Erythroblast (primary cell): ENCODE results near the gene ALDH9A1.

ENCODE experiments used
- GATA1 ChIP-seq: IDR thresholded peaks from 2 replicates; pipeline ENCODE4 v1.6.1; 2011; ENCODE audit warnings: low read depth, mild to moderate bottlenecking, control low read depth, low read length, moderate library complexity
- POLR2A ChIP-seq: IDR thresholded peaks from 2 replicates; pipeline ENCODE4 v1.6.1; 2011; ENCODE audit warnings: mild to moderate bottlenecking, low read length

DNA sequence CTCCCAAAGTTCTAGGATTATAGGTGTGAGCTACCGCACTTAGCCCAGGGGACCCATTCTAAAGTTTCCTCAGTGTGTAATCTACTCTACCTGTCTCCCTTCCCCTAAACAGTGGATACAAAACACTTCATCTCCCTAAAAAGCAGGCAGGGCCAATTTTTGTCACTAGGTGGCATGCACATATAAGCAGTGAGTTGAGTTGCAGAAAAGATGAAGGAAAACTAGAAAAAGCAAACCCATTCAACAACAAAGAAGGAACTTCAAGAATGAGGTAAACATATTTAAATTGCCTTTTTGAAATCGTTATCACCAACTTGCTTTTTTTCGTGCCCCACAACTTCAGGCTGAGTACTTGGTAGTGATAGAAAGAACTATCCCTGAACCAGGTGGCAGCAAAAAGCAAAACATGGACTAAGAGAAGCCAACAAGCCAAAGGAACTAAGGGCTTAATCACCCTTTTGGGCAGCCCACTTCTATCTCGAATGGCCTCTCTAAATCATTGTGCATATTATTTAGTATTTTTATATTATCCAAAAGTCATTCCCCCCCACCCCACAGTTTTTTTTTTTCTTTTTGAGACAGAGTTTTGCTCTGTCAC, 19.7 kb upstream of the ALDH9A1 start:
- no peak for TF ChIP-seq POLR2A
- no peak for TF ChIP-seq GATA1
